Smooth muscle cell (in vitro differentiated cells): Measurements from ENCODE around the gene TBC1D5. TPM values are rescaled to one million over a fixed set of nuclear protein-coding genes. Genes with fewer than 3 reads are reported as not detected.

ENCODE experiments used
- DNase-seq: peaks from one replicate; lab custom pipeline; 2025; ENCODE audit not compliant: unreplicated experiment; lab: John Stamatoyannopoulos, UW
- H2AFZ ChIP-seq: fragments of 200-600 bp; sonication (generic); 2 replicates; pipeline ENCODE4 v1.6.0; 2016; ENCODE audit warnings: antibody characterized with exemption, low read depth, mild to moderate bottlenecking
- H3F3A ChIP-seq: fragments of 200-600 bp; sonication (generic); 2 replicates; pipeline ENCODE4 v1.6.0; 2017; ENCODE audit warnings: antibody characterized with exemption, low read depth
- H3K27ac ChIP-seq: fragments of 200-600 bp; sonication (generic); 2 replicates; pipeline ENCODE4 v1.5.1; 2016; ENCODE audit warnings: low read depth, mild to moderate bottlenecking
- H3K27me3 ChIP-seq: fragments of 200-600 bp; sonication (generic); 2 replicates; pipeline ENCODE4 v1.6.1; 2016; ENCODE audit warnings: low read depth, mild to moderate bottlenecking
- H3K36me3 ChIP-seq: fragments of 200-600 bp; sonication (generic); 2 replicates; pipeline ENCODE4 v1.5.1; 2016; ENCODE audit warnings: low read depth
- H3K4me1 ChIP-seq: fragments of 200-600 bp; sonication (generic); 2 replicates; pipeline ENCODE4 v1.5.1; 2016; ENCODE audit warnings: low read depth
- H3K4me2 ChIP-seq: fragments of 200-600 bp; sonication (generic); 2 replicates; pipeline ENCODE4 v1.6.0; 2016; ENCODE audit warnings: mild to moderate bottlenecking
- H3K4me3 ChIP-seq: fragments of 200-600 bp; sonication (generic); 2 replicates; pipeline ENCODE4 v1.5.1; 2016; ENCODE audit warnings: mild to moderate bottlenecking
- H3K79me2 ChIP-seq: fragments of 200-600 bp; sonication (generic); 2 replicates; pipeline ENCODE4 v1.6.0; 2016; ENCODE audit warnings: low read depth, mild to moderate bottlenecking
- H3K9ac ChIP-seq: fragments of 200-600 bp; sonication (generic); 2 replicates; pipeline ENCODE4 v1.6.0; 2016; ENCODE audit warnings: low read depth
- H3K9me3 ChIP-seq: fragments of 200-600 bp; sonication (generic); replicated peaks from 2 replicates; pipeline ENCODE4 v1.5.1; 2016; ENCODE audit warnings: low read depth
- H4K20me1 ChIP-seq: fragments of 200-600 bp; sonication (generic); 2 replicates; pipeline ENCODE4 v1.6.0; 2016; ENCODE audit warnings: low read depth
- WGBS: methylation state at CpG from one replicate; pipeline ENCODE4 v1.1.7; 2016; ENCODE audit warnings: low lambda C conversion rate; 5-methylcytosine and 5-hydroxymethylcytosine counted together
- polyA plus RNA-seq: library from polyadenylated mRNA; unstranded; fragments of >200 nt; fragmentation: Nextera tagmentation; extraction: Ambion mirVana; gene quantifications from 2 replicates; pipeline ENCODE4 v1.2.1, GENCODE V29; 2016
- total RNA-seq: library from RNA; depleted of rRNA; stranded (reverse); fragments of >200 nt; gene quantifications from 2 replicates; pipeline ENCODE4 v1.2.3, GENCODE V29; 2014
- TF ChIP-seq, protein P1 (sequence below): fragments of 200-600 bp; sonication (generic); IDR thresholded peaks from 2 replicates; pipeline ENCODE4 v1.5.1; 2017; ENCODE audit warnings: borderline replicate concordance, mild to moderate bottlenecking, antibody characterized with exemption; ENCODE audit not compliant: insufficient read depth, poor library complexity, severe bottlenecking

TBC1D5 gene
- total and polyA plus RNA-seq, 2 experiments from 2014 or later: 14.6 to 35.3 TPM

DNA sequence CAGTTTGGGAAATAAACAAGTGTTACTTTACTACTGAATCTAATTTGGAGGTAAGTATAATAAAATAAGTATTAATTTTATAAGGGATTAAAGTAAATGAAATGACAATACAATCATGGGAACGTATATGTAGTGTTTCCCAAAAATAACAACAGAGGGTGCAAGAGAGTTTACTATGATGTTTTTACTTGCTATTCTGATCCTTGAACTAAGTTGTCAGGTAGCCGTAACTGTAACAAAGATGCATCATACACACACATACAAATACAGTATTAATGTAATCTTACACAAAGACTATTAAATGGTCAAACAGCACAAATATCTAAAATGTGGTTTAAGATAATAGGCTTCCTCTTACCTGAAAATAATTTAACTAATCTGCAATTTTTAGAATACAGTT, 311.4 kb downstream of the TBC1D5 start:
- Histone ChIP-seq H2AFZ (no peak overlapping the region), H3K27me3 (no peaks in the 10 kb centered on the region), H3F3A (no peaks in the 10 kb centered on the region), H3K79me2 (no peaks in the 10 kb centered on the region), H3K36me3 (no peaks in the 10 kb centered on the region), H3K27ac (no peak overlapping the region), H3K4me1 (peaks cover 7% of the 10 kb centered on the region), H4K20me1 (no peaks in the 10 kb centered on the region), H3K4me3 (no peak overlapping the region), H3K9me3 (no peaks in the 10 kb centered on the region), H3K9ac (no peak overlapping the region), H3K4me2 (no peak overlapping the region)
- DNase-seq: no peak
- TF ChIP-seq, protein P1, sequence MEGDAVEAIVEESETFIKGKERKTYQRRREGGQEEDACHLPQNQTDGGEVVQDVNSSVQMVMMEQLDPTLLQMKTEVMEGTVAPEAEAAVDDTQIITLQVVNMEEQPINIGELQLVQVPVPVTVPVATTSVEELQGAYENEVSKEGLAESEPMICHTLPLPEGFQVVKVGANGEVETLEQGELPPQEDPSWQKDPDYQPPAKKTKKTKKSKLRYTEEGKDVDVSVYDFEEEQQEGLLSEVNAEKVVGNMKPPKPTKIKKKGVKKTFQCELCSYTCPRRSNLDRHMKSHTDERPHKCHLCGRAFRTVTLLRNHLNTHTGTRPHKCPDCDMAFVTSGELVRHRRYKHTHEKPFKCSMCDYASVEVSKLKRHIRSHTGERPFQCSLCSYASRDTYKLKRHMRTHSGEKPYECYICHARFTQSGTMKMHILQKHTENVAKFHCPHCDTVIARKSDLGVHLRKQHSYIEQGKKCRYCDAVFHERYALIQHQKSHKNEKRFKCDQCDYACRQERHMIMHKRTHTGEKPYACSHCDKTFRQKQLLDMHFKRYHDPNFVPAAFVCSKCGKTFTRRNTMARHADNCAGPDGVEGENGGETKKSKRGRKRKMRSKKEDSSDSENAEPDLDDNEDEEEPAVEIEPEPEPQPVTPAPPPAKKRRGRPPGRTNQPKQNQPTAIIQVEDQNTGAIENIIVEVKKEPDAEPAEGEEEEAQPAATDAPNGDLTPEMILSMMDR: peak; percentile 46
- WGBS: 40% methylated on average over 2 of the region's 2 CpGs

- Histone ChIP-seq H2AFZ (no peak overlapping the region), H3F3A (no peaks in the 10 kb centered on the region), H3K9me3 (no peaks in the 10 kb centered on the region), H3K4me2 (no peak overlapping the region), H3K4me1 (peaks cover 7% of the 10 kb centered on the region), H3K36me3 (no peaks in the 10 kb centered on the region), H4K20me1 (no peaks in the 10 kb centered on the region), H3K27ac (no peak overlapping the region), H3K27me3 (no peaks in the 10 kb centered on the region), H3K79me2 (no peaks in the 10 kb centered on the region), H3K4me3 (no peak overlapping the region), H3K9ac (no peak overlapping the region)
- 91% methylated on average over 3 of the region's 3 CpGs for WGBS
- TF ChIP-seq, protein P1: no peak
- no peak for DNase-seq
Observed at GRCh38 chr3:17430582-17430981, 311.8 kb downstream of the TBC1D5 start.

DNA sequence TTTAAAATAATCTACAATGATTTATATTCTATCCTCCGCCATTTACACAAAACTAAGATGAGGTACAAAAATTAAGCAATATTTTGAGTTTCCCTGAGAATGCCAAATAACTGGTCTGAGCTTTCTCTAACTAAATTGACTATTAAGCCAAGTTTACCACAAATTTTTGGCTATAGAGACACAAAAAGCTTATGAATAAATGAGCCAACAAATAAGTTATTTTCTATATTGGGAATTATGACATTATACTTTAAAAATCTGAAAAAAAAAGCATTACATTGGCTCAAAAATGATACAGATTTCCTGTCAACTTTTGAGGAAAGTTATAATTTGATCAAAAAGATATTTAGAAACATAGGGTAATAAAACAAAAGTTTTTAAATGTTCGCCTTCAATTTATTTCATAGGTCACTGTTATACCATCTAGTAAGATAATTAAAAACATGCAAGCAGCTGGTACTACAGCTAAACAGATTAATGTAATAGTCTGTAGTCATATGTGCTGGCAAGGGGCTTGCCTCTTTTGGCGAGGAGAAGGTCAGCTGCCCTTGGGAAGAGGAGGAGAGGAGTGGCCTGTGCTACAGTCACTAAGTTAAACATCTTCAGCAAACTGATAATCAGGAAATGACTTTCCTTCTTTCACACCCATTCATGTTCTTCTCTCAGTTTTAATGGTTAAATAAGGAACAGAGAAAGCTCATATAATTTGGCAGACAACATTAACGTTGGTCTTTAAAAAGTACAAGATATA, 318.5 kb downstream of the TBC1D5 start:
- no peaks in the 10 kb centered on the region for H4K20me1 ChIP-seq
- H3K4me3 ChIP-seq: no peak overlapping the region
- no peaks in the 10 kb centered on the region for H3K36me3 ChIP-seq
- H3K27ac ChIP-seq: no peak overlapping the region
- 79% methylated on average over 4 of the region's 4 CpGs for WGBS
- H3F3A ChIP-seq: no peaks in the 10 kb centered on the region
- DNase-seq: no peak
- no peaks in the 10 kb centered on the region for H3K27me3 ChIP-seq
- H3K4me2 ChIP-seq: no peak overlapping the region
- H3K4me1 ChIP-seq: no peaks in the 10 kb centered on the region
- no peaks in the 10 kb centered on the region for H3K9me3 ChIP-seq
- no peak overlapping the region for H3K9ac ChIP-seq
- H3K79me2 ChIP-seq: no peaks in the 10 kb centered on the region
- no peak overlapping the region for H2AFZ ChIP-seq
- TF ChIP-seq, protein P1: no peak

DNA sequence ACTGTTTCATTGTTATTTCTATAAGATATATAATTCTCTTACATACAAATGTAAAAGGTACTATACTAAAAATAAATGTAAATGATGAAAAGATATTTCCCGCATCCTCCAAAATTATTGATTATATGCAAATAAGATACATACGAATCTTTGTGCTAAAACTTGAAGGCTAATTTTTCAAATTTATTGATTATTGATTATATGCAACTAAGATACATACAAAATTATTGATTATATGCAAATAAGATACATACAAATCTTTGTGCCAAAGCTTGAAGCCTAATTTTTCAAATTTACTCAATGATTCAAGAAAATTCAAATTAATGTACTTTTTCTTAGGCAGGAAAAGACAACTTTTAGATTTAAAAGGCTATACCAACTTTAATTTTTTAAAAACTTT, 319.8 kb downstream of the TBC1D5 start:
- no peak overlapping the region for H3K27ac ChIP-seq
- no peaks in the 10 kb centered on the region for H3K9me3 ChIP-seq
- no peak overlapping the region for H2AFZ ChIP-seq
- H3K9ac ChIP-seq: no peak overlapping the region
- DNase-seq: no peak
- H3K4me1 ChIP-seq: no peaks in the 10 kb centered on the region
- H3K27me3 ChIP-seq: no peaks in the 10 kb centered on the region
- no peaks in the 10 kb centered on the region for H3F3A ChIP-seq
- WGBS: 99% methylated on average over 2 of the region's 2 CpGs
- TF ChIP-seq, protein P1: no peak
- no peak overlapping the region for H3K4me2 ChIP-seq
- no peaks in the 10 kb centered on the region for H3K36me3 ChIP-seq
- H3K79me2 ChIP-seq: no peaks in the 10 kb centered on the region
- no peaks in the 10 kb centered on the region for H4K20me1 ChIP-seq
- no peak overlapping the region for H3K4me3 ChIP-seq
